ENCODE data around the gene TEFM. TPM values are rescaled to one million over a fixed set of nuclear protein-coding genes. Genes with fewer than 3 reads are reported as not detected.

The TEFM gene
- total and polyA plus RNA-seq, 2 donors, result 16.6 to 18.7 TPM

- Histone ChIP-seq H3K9me3 (ENCODE audit: control insufficient read depth in 2 of 2, insufficient read depth in 1 of 2, low read length in 1 of 2) (no peaks in the 10 kb centered on the region), H3K36me3 (ENCODE audit: control insufficient read depth in 2 of 2, insufficient read depth in 2 of 2, low read length in 1 of 2) (peaks cover 25 to 60% of the 10 kb centered on the region in 2 donors), H3K27ac (ENCODE audit: low read depth in 1 of 2, low read length in 1 of 2) (no peak overlapping the region), H3K27me3 (ENCODE audit: control insufficient read depth in 2 of 2, insufficient read depth in 1 of 2, low read length in 1 of 2) (no peaks in the 10 kb centered on the region), H3K4me3 (ENCODE audit: low read length in 2 of 2) (no peak overlapping the region), H3K4me1 (ENCODE audit: control insufficient read depth in 2 of 2, insufficient read depth in 2 of 2, low read length in 2 of 2) (no peaks in the 10 kb centered on the region)
- DNase-seq (ENCODE audit: low read depth in 6 of 9, low spot score in 9 of 9), result no peak
- 98% methylated on average over 9 of the region's 9 CpGs for WGBS
Observed at GRCh38 chr17:30858556-30859250, 47.3 kb downstream of the TEFM start.

- WGBS, result 98% methylated on average over 3 of the region's 3 CpGs
- Histone ChIP-seq H3K4me1 (ENCODE audit: control insufficient read depth in 2 of 2, insufficient read depth in 2 of 2, low read length in 2 of 2) (no peaks in the 10 kb centered on the region), H3K36me3 (ENCODE audit: control insufficient read depth in 2 of 2, insufficient read depth in 2 of 2, low read length in 1 of 2) (peaks cover 22 to 51% of the 10 kb centered on the region in 2 donors), H3K4me3 (ENCODE audit: low read length in 2 of 2) (no peak overlapping the region), H3K9me3 (ENCODE audit: control insufficient read depth in 2 of 2, insufficient read depth in 1 of 2, low read length in 1 of 2) (no peaks in the 10 kb centered on the region), H3K27me3 (ENCODE audit: control insufficient read depth in 2 of 2, insufficient read depth in 1 of 2, low read length in 1 of 2) (no peaks in the 10 kb centered on the region), H3K27ac (ENCODE audit: low read depth in 1 of 2, low read length in 1 of 2) (no peak overlapping the region)
- DNase-seq (ENCODE audit: low read depth in 6 of 9, low spot score in 9 of 9), result no peak
Observed at GRCh38 chr17:30854146-30854545, 51.9 kb downstream of the TEFM start.

Other genes starting within 250 kb of the TEFM start
- 38.7 TPM for gene CRLF3, start 81.5 kb downstream of the TEFM start, total RNA-seq
- 28.5 TPM for gene CRLF3, start 81.5 kb downstream of the TEFM start, polyA plus RNA-seq
- gene ATAD5, start 74.3 kb downstream of the TEFM start, total RNA-seq, result 9.3 TPM
- gene ATAD5, start 74.3 kb downstream of the TEFM start, polyA plus RNA-seq, result 1.1 TPM
- 8.1 TPM for gene ADAP2, start 15.7 kb upstream of the TEFM start, total RNA-seq
- 13.8 TPM for gene ADAP2, start 15.7 kb upstream of the TEFM start, polyA plus RNA-seq
- gene RNF135, start 64.8 kb upstream of the TEFM start, total RNA-seq, result 6.7 TPM
- 19.2 TPM for gene RNF135, start 64.8 kb upstream of the TEFM start, polyA plus RNA-seq
- 16.6 TPM for gene NF1, start 188.7 kb upstream of the TEFM start, total RNA-seq
- gene NF1, start 188.7 kb upstream of the TEFM start, polyA plus RNA-seq, result 10.3 TPM

Data from thymus (tissue), 11 donors.